ENCODE results near the gene FBN1. TPM values are rescaled to one million over a fixed set of nuclear protein-coding genes. Genes with fewer than 3 reads are reported as not detected.

The FBN1 gene
- total RNA-seq, 1 experiment from 2014 or later, result 6.7 TPM

DNA sequence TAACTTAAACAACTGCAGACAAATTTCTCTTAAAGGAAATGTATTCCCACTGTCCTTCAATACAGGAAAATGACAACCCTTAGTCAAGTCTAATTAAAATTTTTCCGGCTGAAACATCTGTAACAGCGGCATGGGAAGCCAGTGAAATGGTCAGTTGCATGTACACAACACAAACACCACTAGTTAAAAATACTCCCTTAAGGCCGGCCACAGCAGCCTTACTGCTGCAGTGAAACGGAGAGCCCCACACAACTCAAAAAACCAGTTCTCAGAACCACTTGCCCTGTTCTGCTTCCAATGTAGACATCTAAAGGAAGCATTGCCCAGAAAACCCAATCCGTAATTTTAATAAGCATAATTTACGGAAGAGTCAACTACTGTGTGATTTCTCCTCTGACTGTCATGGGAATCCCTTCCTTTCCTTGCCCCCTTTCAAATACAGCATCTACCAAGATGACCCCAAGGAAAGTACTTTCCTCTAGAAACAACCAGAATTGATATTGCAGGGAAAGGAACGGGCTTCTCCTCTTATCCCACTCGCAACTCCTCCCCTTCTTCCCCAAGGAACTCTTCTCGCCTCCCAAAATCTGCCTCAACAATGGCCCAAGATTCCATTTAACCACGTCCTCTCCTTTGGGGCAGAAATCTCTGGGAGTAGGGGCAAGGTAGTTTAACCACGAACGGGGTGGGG lies 1.6 kb downstream of the FBN1 start:
- Histone ChIP-seq H2AFZ (ENCODE audit: low read length) (peak overlapping the region; percentile 91), H3K27me3 (ENCODE audit: low read length) (no peaks in the 10 kb centered on the region), H3K4me2 (ENCODE audit: low read length) (peak overlapping the region; percentile 89), H3K9ac (ENCODE audit: low read length) (peak overlapping the region; percentile 61), H3K4me3 (ENCODE audit: low read length) (peak overlapping the region; percentile 69), H3K36me3 (ENCODE audit: low read depth, low read length) (no peaks in the 10 kb centered on the region), H3K79me2 (ENCODE audit: low read length) (no peaks in the 10 kb centered on the region), H3K27ac (ENCODE audit: low read length) (no peak overlapping the region), H4K20me1 (ENCODE audit: low read length) (no peaks in the 10 kb centered on the region), H3K4me1 (ENCODE audit: insufficient read depth, low read length) (peaks cover 17% of the 10 kb centered on the region), H3K9me2 (replicated peaks; ENCODE audit: low read length) (no peaks in the 10 kb centered on the region), H3F3A (ENCODE audit: low read length, unreplicated experiment) (no peaks in the 10 kb centered on the region), H3K9me3 (ENCODE audit: low read length) (no peaks in the 10 kb centered on the region)
- BruUV-seq (replicated peaks), result TSS peak; percentile 38
- ChIA-PET CTCF (no interaction called here), POLR2A (ENCODE audit: unreplicated experiment) (no interaction called here)
- peak; percentile 4 for DNase-seq
- ATAC-seq, result peak; percentile 11; the same call in 1 of the 2 replicates
- intact Hi-C loops (cut with micrococcal nuclease), result loop anchor here (2.0 to 10.0 kb wide), 4 partner anchors 61 to 179 kb away; no protein-coding TSS in a partner anchor
- TF ChIP-seq, protein P1, sequence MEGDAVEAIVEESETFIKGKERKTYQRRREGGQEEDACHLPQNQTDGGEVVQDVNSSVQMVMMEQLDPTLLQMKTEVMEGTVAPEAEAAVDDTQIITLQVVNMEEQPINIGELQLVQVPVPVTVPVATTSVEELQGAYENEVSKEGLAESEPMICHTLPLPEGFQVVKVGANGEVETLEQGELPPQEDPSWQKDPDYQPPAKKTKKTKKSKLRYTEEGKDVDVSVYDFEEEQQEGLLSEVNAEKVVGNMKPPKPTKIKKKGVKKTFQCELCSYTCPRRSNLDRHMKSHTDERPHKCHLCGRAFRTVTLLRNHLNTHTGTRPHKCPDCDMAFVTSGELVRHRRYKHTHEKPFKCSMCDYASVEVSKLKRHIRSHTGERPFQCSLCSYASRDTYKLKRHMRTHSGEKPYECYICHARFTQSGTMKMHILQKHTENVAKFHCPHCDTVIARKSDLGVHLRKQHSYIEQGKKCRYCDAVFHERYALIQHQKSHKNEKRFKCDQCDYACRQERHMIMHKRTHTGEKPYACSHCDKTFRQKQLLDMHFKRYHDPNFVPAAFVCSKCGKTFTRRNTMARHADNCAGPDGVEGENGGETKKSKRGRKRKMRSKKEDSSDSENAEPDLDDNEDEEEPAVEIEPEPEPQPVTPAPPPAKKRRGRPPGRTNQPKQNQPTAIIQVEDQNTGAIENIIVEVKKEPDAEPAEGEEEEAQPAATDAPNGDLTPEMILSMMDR (conservative IDR thresholded peaks at IDR 0.05; ENCODE audit: low read depth, low read length), result no peak
- TF ChIP-seq EZH2 (IDR thresholded peaks at IDR 0.05; ENCODE audit: low read length, unreplicated experiment), result no peak
- TF ChIP-seq EZH2phosphoT487 (IDR thresholded peaks at IDR 0.05; ENCODE audit: borderline replicate concordance, low read length), result no peak

GRCh38 chr15:48643206-48643605 lies 2.3 kb downstream of the FBN1 start:
- Histone ChIP-seq H3K27ac (ENCODE audit: low read length) (no peak overlapping the region), H4K20me1 (ENCODE audit: low read length) (no peaks in the 10 kb centered on the region), H3K79me2 (ENCODE audit: low read length) (no peaks in the 10 kb centered on the region), H3K9me3 (ENCODE audit: low read length) (no peaks in the 10 kb centered on the region), H3K4me3 (ENCODE audit: low read length) (peak overlapping the region; percentile 69; the same call in 1 of the 2 replicates), H3K9me2 (replicated peaks; ENCODE audit: low read length) (no peaks in the 10 kb centered on the region), H3K36me3 (ENCODE audit: low read depth, low read length) (no peaks in the 10 kb centered on the region), H3F3A (ENCODE audit: low read length, unreplicated experiment) (no peaks in the 10 kb centered on the region), H3K4me2 (ENCODE audit: low read length) (peak overlapping the region; percentile 89), H3K27me3 (ENCODE audit: low read length) (no peaks in the 10 kb centered on the region), H3K4me1 (ENCODE audit: insufficient read depth, low read length) (peaks cover 17% of the 10 kb centered on the region), H3K9ac (ENCODE audit: low read length) (no peak overlapping the region), H2AFZ (ENCODE audit: low read length) (no peak overlapping the region)
- no peak for ATAC-seq
- ChIA-PET CTCF (no interaction called here), POLR2A (ENCODE audit: unreplicated experiment) (no interaction called here)
- BruUV-seq (replicated peaks), result no TSS peak
- intact Hi-C loops (cut with micrococcal nuclease), result loop anchor here (2.0 to 10.0 kb wide), 4 partner anchors 62 to 178 kb away; no protein-coding TSS in a partner anchor
- no peak for TF ChIP-seq EZH2phosphoT487 (IDR thresholded peaks at IDR 0.05; ENCODE audit: borderline replicate concordance, low read length)
- TF ChIP-seq EZH2 (IDR thresholded peaks at IDR 0.05; ENCODE audit: low read length, unreplicated experiment), result no peak
- TF ChIP-seq, protein P1 (conservative IDR thresholded peaks at IDR 0.05; ENCODE audit: low read depth, low read length), result no peak
- DNase-seq, result peak; percentile 52

- H3K9me2 ChIP-seq (replicated peaks; ENCODE audit: low read length), result no peaks in the 10 kb centered on the region
- DNase-seq (no peak), ATAC-seq (no peak)
- no peaks in the 10 kb centered on the region for H4K20me1 ChIP-seq (ENCODE audit: low read length)
- H3K36me3 ChIP-seq (ENCODE audit: low read depth, low read length), result no peaks in the 10 kb centered on the region
- peaks cover 17% of the 10 kb centered on the region for H3K4me1 ChIP-seq (ENCODE audit: insufficient read depth, low read length)
- intact Hi-C loops (cut with micrococcal nuclease), result loop anchor here (2.0 to 10.0 kb wide), 4 partner anchors 62 to 178 kb away; no protein-coding TSS in a partner anchor
- no peaks in the 10 kb centered on the region for H3K27me3 ChIP-seq (ENCODE audit: low read length)
- no peaks in the 10 kb centered on the region for H3K79me2 ChIP-seq (ENCODE audit: low read length)
- ChIA-PET CTCF (no interaction called here), POLR2A (ENCODE audit: unreplicated experiment) (no interaction called here)
- no TSS peak for BruUV-seq (replicated peaks)
- H3K9me3 ChIP-seq (ENCODE audit: low read length), result no peaks in the 10 kb centered on the region
- TF ChIP-seq, protein P1 (conservative IDR thresholded peaks at IDR 0.05; ENCODE audit: low read depth, low read length), result no peak
- TF ChIP-seq EZH2 (IDR thresholded peaks at IDR 0.05; ENCODE audit: low read length, unreplicated experiment) (no peak), EZH2phosphoT487 (IDR thresholded peaks at IDR 0.05; ENCODE audit: borderline replicate concordance, low read length) (no peak)
- no peak overlapping the region; the same call in 1 of the 2 replicates for H3K4me3 ChIP-seq (ENCODE audit: low read length)
- no peak overlapping the region for H3K27ac ChIP-seq (ENCODE audit: low read length)
- peak overlapping the region; percentile 89 for H3K4me2 ChIP-seq (ENCODE audit: low read length)
- H2AFZ ChIP-seq (ENCODE audit: low read length), result no peak overlapping the region
- H3K9ac ChIP-seq (ENCODE audit: low read length), result no peak overlapping the region
- H3F3A ChIP-seq (ENCODE audit: low read length, unreplicated experiment), result no peaks in the 10 kb centered on the region
Observed at GRCh38 chr15:48642795-48643194, 2.7 kb downstream of the FBN1 start.
